Uterus (tissue), 4 donors: ENCODE results near the gene BIN2. TPM values are rescaled to one million over a fixed set of nuclear protein-coding genes. Genes with fewer than 3 reads are reported as not detected.

Experiments used
- DNase-seq, 2 donors: peaks; one replicate each; pipeline ENCODE4 v3.0.0-alpha.2; 2019 to 2020
- H3K27ac ChIP-seq, 2 donors: fragments of 200-600 bp; sonication (generic); 1 replicate in 1 of 2; 2 replicates in 1 of 2; pipeline ENCODE4 v1.5.1; 2016 to 2018
- H3K27me3 ChIP-seq, 2 donors: fragments of 200-600 bp; sonication (generic); one replicate each; pipeline ENCODE4 v1.5.1; 2018 to 2019; ENCODE audit warnings: control low read depth in 1 of 2
- H3K36me3 ChIP-seq, 2 donors: fragments of 200-600 bp; sonication (generic); one replicate each; pipeline ENCODE4 v1.5.1; 2019; ENCODE audit warnings: control low read depth in 1 of 2
- H3K4me1 ChIP-seq, 2 donors: fragments of 200-600 bp; sonication (generic); one replicate each; pipeline ENCODE4 v1.5.1; 2018 to 2019; ENCODE audit warnings: control low read depth in 1 of 2
- H3K4me3 ChIP-seq, 2 donors: fragments of 200-600 bp; sonication (generic); 1 replicate in 1 of 2; 2 replicates in 1 of 2; pipeline ENCODE4 v1.5.1; 2018 to 2019; ENCODE audit warnings: mild to moderate bottlenecking in 1 of 2
- H3K9me3 ChIP-seq, 2 donors: fragments of 200-600 bp; sonication (generic); one replicate each; pipeline ENCODE4 v1.5.1; 2019; ENCODE audit warnings: control low read depth in 1 of 2
- CTCF ChIP-seq, 4 experiments: fragments of 200-600 bp in 2 of 4; fragments of 450-650 bp in 2 of 4; sonication (generic) in 2 of 4; IDR thresholded peaks; one replicate each; pipeline ENCODE4 v1.5.1; 2016 to 2019; ENCODE audit warnings: antibody characterized with exemption in 4 of 4, mild to moderate bottlenecking in 2 of 4, moderate library complexity in 1 of 4
- intact Hi-C: fragments of 100-400 bp; cut with DNase I; formaldehyde crosslinking; loops from one replicate; pipeline ENCODE4 v1.15.1; 2023; ENCODE audit warnings: low total_unique reads
- total RNA-seq, 4 donors: library from RNA; depleted of rRNA in 3 of 4; stranded (reverse); fragments of >200 nt in 3 of 4; gene quantifications; one replicate each; pipeline versions ENCODE4 v1.1.0 to v1.2.4, GENCODE V29; 2014 to 2023
- donor health status: DM: yes; HTN: yes; CAD: no.

The BIN2 gene
- total RNA-seq, 4 donors from 2014 or later = 0.29 to 5.0 (median 2.3) TPM

- Histone ChIP-seq H3K36me3 (no peaks in the 10 kb centered on the region), H3K9me3 (no peaks in the 10 kb centered on the region), H3K4me1 (no peaks in the 10 kb centered on the region), H3K27me3 (no peaks in the 10 kb centered on the region), H3K4me3 (no peak overlapping the region), H3K27ac (no peak overlapping the region)
- intact Hi-C loops = no loop called here
- DNase-seq = no peak
- TF ChIP-seq CTCF (IDR thresholded peaks at IDR 0.05) = no peak
Measured at GRCh38 chr12:51232642-51233041, 91.3 kb downstream of the BIN2 start.

Other genes starting within 250 kb of the BIN2 start
- 10 to 100 TPM; 21.5 to 39.7 (median 28.9) TPM for gene CSRNP2, start 240.6 kb downstream of the BIN2 start, total RNA-seq
- gene TFCP2, start 151.0 kb downstream of the BIN2 start, total RNA-seq = 10 to 100 TPM in 3 of 4 donors, 1 to 10 TPM in 1; 6.1 to 30.7 (median 19.8) TPM
- gene POU6F1, start 106.1 kb downstream of the BIN2 start, total RNA-seq = 10 to 100 TPM in 1 of 4 donors, 1 to 10 TPM in 3; 2.6 to 60.6 (median 5.8) TPM
- 100 to 1,000 TPM in 3 of 4 donors, 10 to 100 TPM in 1; 63.3 to 229 (median 192) TPM for gene DAZAP2, start 85.3 kb downstream of the BIN2 start, total RNA-seq
- gene SMAGP, start 53.8 kb downstream of the BIN2 start, total RNA-seq = 10 to 100 TPM in 2 of 4 donors, 1 to 10 TPM in 2; 1.2 to 19.0 (median 9.5) TPM
- gene CELA1, start 22.5 kb upstream of the BIN2 start, total RNA-seq = not detected
- 1 to 10 TPM in 1 of 4 donors, under 1 TPM in 2, not detected in 1; under 0.01 to 1.3 (median 0.76) TPM for gene GALNT6, start 67.2 kb upstream of the BIN2 start, total RNA-seq
- 1 to 10 TPM in 2 of 4 donors, under 1 TPM in 1, not detected in 1; under 0.01 to 8.0 (median 1.3) TPM for gene SLC4A8, start 100.7 kb upstream of the BIN2 start, total RNA-seq